ENCODE results near the gene DAAM2. TPM values are rescaled to one million over a fixed set of nuclear protein-coding genes. Genes with fewer than 3 reads are reported as not detected.

Gene DAAM2
- total and polyA plus RNA-seq, 2 of the 8 experiments (the other 6 are each of a cell fraction or from before 2014, with no cell fraction given), result 1.5 to 2.9 TPM

GRCh38 chr6:39770446-39770845 lies 21.7 kb upstream of the DAAM2 start:
- Histone ChIP-seq H3K4me2 (ENCODE audit: insufficient read depth in 1 of 2, low read depth in 2 of 2, low read length in 2 of 2) (no peak overlapping the region), H3K27me3 (replicated peaks in 1 of 4; ENCODE audit: control insufficient read depth in 3 of 4, extremely low read depth in 1 of 4, insufficient read depth in 3 of 4, low read length in 3 of 4) (no peaks in the 10 kb centered on the region), H4K5ac (ENCODE audit: insufficient read length, low read depth, low read length) (no peak overlapping the region), H3K4me3 (ENCODE audit: extremely low read depth in 1 of 4, insufficient read depth in 2 of 4, low read depth in 3 of 4, low read length in 4 of 4) (no peak overlapping the region), H2BK120ac (replicated peaks; ENCODE audit: low read depth, low read length) (no peak overlapping the region), H3K4me1 (replicated peaks in 1 of 4; ENCODE audit: control insufficient read depth in 3 of 4, insufficient read depth in 4 of 4, low read length in 3 of 4) (no peaks in the 10 kb centered on the region), H2BK5ac (ENCODE audit: low read depth, low read length) (no peak overlapping the region), H4K8ac (ENCODE audit: extremely low read depth, insufficient read depth, low read length) (no peak overlapping the region), H3K4ac (replicated peaks; ENCODE audit: insufficient read length, low read depth, low read length) (no peak overlapping the region), H3K56ac (replicated peaks; ENCODE audit: insufficient read length, low read depth, low read length) (no peak overlapping the region), H3K23me2 (ENCODE audit: low read depth, low read length) (no peaks in the 10 kb centered on the region), H2AFZ (ENCODE audit: low read length) (no peak overlapping the region), H2BK20ac (ENCODE audit: low read length) (no peak overlapping the region), H3K27ac (ENCODE audit: low read depth, low read length) (no peak overlapping the region), H3K79me1 (ENCODE audit: low read depth, low read length) (no peaks in the 10 kb centered on the region), H4K91ac (replicated peaks; ENCODE audit: insufficient read length, low read length) (no peak overlapping the region), H3K36me3 (ENCODE audit: control insufficient read depth in 2 of 4, insufficient read depth in 4 of 4, low read length in 3 of 4) (no peaks in the 10 kb centered on the region), H3K9ac (replicated peaks in 1 of 4; ENCODE audit: extremely low read depth in 1 of 4, low read depth in 3 of 4, low read length in 3 of 4) (no peak overlapping the region), H2BK12ac (ENCODE audit: low read depth, low read length) (no peak overlapping the region), H2BK15ac (ENCODE audit: low read length) (no peak overlapping the region), H2AK5ac (ENCODE audit: low read depth, low read length) (no peak overlapping the region), H3K79me2 (ENCODE audit: control insufficient read depth in 1 of 2, insufficient read depth in 2 of 2, low read length in 2 of 2) (no peaks in the 10 kb centered on the region), H3K14ac (ENCODE audit: insufficient read length) (no peak overlapping the region), H3K9me3 (ENCODE audit: insufficient read depth in 2 of 2, low read depth in 1 of 2, low read length in 1 of 2) (no peaks in the 10 kb centered on the region), H4K20me1 (replicated peaks in 1 of 2; ENCODE audit: control insufficient read depth in 1 of 2, insufficient read depth in 2 of 2, low read length in 2 of 2) (no peaks in the 10 kb centered on the region), H3K18ac (ENCODE audit: extremely low read depth, low read length) (no peak overlapping the region), H3K23ac (ENCODE audit: insufficient read length) (no peak overlapping the region)
- CTCF ChIA-PET (ENCODE audit: partially characterized antibody), result interaction anchor here (0.9 to 1.3 kb wide), 2 partner anchors 16 to 407 kb away, joined by 3 read pairs; no protein-coding TSS in a partner anchor
- 84% methylated on average over 4 of the region's 4 CpGs; no CpG with 5 or more reads in 1 of the 2 experiments for WGBS, 2 experiments (ENCODE audit: extremely low coverage in 1 of 2, insufficient coverage in 1 of 2, insufficient read length in 1 of 2, insufficient replicate concordance in 2 of 2, low coverage in 1 of 2, low lambda C conversion rate in 2 of 2, missing lambda C conversion rate in 1 of 2)
- no peak for DNase-seq (ENCODE audit: low read depth in 1 of 2, low spot score in 2 of 2)
- FAIRE-seq, result no peak
- POLR2A ChIA-PET (ENCODE audit: partially characterized antibody), result no interaction called here
- TF ChIP-seq TEAD4 (IDR thresholded peaks at IDR 0.05; ENCODE audit: low read depth, low read length) (no peak), GABPA (IDR thresholded peaks at IDR 0.05; ENCODE audit: borderline replicate concordance, insufficient read depth, low read length) (no peak), CBX5 (IDR thresholded peaks at IDR 0.05; ENCODE audit: low read depth, low read length) (no peak), SP2 (IDR thresholded peaks at IDR 0.05; ENCODE audit: low read length) (no peak), ZNF274 (IDR thresholded peaks at IDR 0.05; ENCODE audit: borderline replicate concordance, extremely low read depth, low read length) (no peak), KDM1A (IDR thresholded peaks at IDR 0.05; ENCODE audit: borderline replicate concordance, low read length) (no peak), TCF12 (IDR thresholded peaks at IDR 0.05; ENCODE audit: low read depth, low read length) (no peak), CTBP2 (IDR thresholded peaks at IDR 0.05; ENCODE audit: borderline replicate concordance, insufficient read depth, insufficient read length, low read length) (no peak), BRCA1 (IDR thresholded peaks at IDR 0.05; ENCODE audit: low read depth, low read length) (no peak), CTCF (IDR thresholded peaks at IDR 0.05; ENCODE audit: control extremely low read depth in 1 of 3, insufficient read depth in 1 of 3, low read depth in 1 of 3, low read length in 3 of 3) (no peak)
